WTC11 (cell line): ENCODE measurements around the gene USF3. TPM values are rescaled to one million over a fixed set of nuclear protein-coding genes. Genes with fewer than 3 reads are reported as not detected.

Experiments
- ATAC-seq: fragments of 200-7000 bp; cut with Tn5 transposase; 2 replicates; pipeline ENCODE4 v1.10.0; 2021; ENCODE audit warnings: mild to moderate bottlenecking, moderate library complexity
- CTCF ChIA-PET: fragments of 300-600 bp; sonication (Branson Sonifier 250); formaldehyde crosslinking; loops from one replicate; lab custom pipeline; 2021; ENCODE audit warnings: antibody characterized with exemption; lab: Charles Lee
- POLR2A ChIA-PET: fragments of 350-600 bp; sonication (Branson Sonifier 250); formaldehyde crosslinking; loops from one replicate; lab custom pipeline; 2021; ENCODE audit warnings: antibody characterized with exemption; lab: Charles Lee
- DNase-seq: peaks from one replicate; pipeline ENCODE4 v3.0.0; 2021; ENCODE audit warnings: low spot score
- H3K27ac Mint-ChIP-seq: 2 replicates; pipeline ENCODE4 v1.8.0; 2021; ENCODE audit warnings: mixed read lengths
- H3K27me3 Mint-ChIP-seq: 2 replicates; pipeline ENCODE4 v1.8.0; 2021; ENCODE audit warnings: low read depth, mild to moderate bottlenecking, moderate library complexity, mixed read lengths
- H3K36me3 Mint-ChIP-seq: 2 replicates; pipeline ENCODE4 v1.8.0; 2021; ENCODE audit warnings: mixed read lengths
- H3K4me1 Mint-ChIP-seq: 2 replicates; pipeline ENCODE4 v1.8.0; 2022; ENCODE audit warnings: mixed read lengths
- H3K4me3 Mint-ChIP-seq: 2 replicates; pipeline ENCODE4 v1.8.0; 2021; ENCODE audit warnings: mild to moderate bottlenecking, moderate library complexity, mixed read lengths
- H3K9me3 Mint-ChIP-seq: 2 replicates; pipeline ENCODE4 v1.8.0; 2021; ENCODE audit warnings: mixed read lengths
- CBFB ChIP-seq: sonication (generic); formaldehyde crosslinking; IDR thresholded peaks from 2 replicates; pipeline ENCODE4 v1.8.1; 2022; ENCODE audit warnings: mild to moderate bottlenecking, low read depth, missing genetic modification reagents
- CREB1 ChIP-seq: sonication (generic); formaldehyde crosslinking; IDR thresholded peaks from 2 replicates; pipeline ENCODE4 v1.8.0; 2023; ENCODE audit warnings: mild to moderate bottlenecking, missing genetic modification reagents
- ELF4 ChIP-seq: sonication (generic); formaldehyde crosslinking; IDR thresholded peaks from 2 replicates; pipeline ENCODE4 v1.8.1; 2022; ENCODE audit warnings: low read depth, mild to moderate bottlenecking, moderate library complexity, missing genetic modification reagents
- ERG ChIP-seq: fragments of 250-450 bp; sonication (Bioruptor Pico); IDR thresholded peaks from 2 replicates; pipeline ENCODE4 v1.8.0; 2021; ENCODE audit warnings: mild to moderate bottlenecking
- ETV6 ChIP-seq: sonication (generic); formaldehyde crosslinking; IDR thresholded peaks from 2 replicates; pipeline ENCODE4 v1.8.1; 2022; ENCODE audit warnings: mild to moderate bottlenecking, missing genetic modification reagents
- FOXP1 ChIP-seq: sonication (generic); formaldehyde crosslinking; IDR thresholded peaks from 2 replicates; pipeline ENCODE4 v1.8.0; 2022; ENCODE audit warnings: missing genetic modification reagents, mild to moderate bottlenecking, moderate library complexity, borderline replicate concordance
- GABPB1 ChIP-seq: sonication (generic); formaldehyde crosslinking; IDR thresholded peaks from 2 replicates; pipeline ENCODE4 v1.8.1; 2023; ENCODE audit warnings: mild to moderate bottlenecking, missing genetic modification reagents
- GRHL2 ChIP-seq: fragments of 250-450 bp; sonication (Bioruptor Pico); IDR thresholded peaks from 2 replicates; pipeline ENCODE4 v1.8.0; 2022; ENCODE audit warnings: mild to moderate bottlenecking, moderate library complexity; ENCODE audit not compliant: insufficient replicate concordance, severe bottlenecking
- MLX ChIP-seq: sonication (generic); formaldehyde crosslinking; IDR thresholded peaks from 2 replicates; pipeline ENCODE4 v1.8.1; 2023; ENCODE audit warnings: mild to moderate bottlenecking, missing genetic modification reagents, moderate library complexity
- MXD4 ChIP-seq: fragments of 250-450 bp; sonication (Bioruptor Pico); IDR thresholded peaks from 2 replicates; pipeline ENCODE4 v1.8.0; 2021; ENCODE audit warnings: mild to moderate bottlenecking, moderate library complexity, borderline replicate concordance
- NFE2L1 ChIP-seq: sonication (generic); formaldehyde crosslinking; IDR thresholded peaks from 2 replicates; pipeline ENCODE4 v1.8.1; 2023; ENCODE audit warnings: missing genetic modification reagents
- TCF7 ChIP-seq: sonication (generic); formaldehyde crosslinking; IDR thresholded peaks from 2 replicates; pipeline ENCODE4 v1.8.0; 2022; ENCODE audit warnings: mild to moderate bottlenecking, low read depth, missing genetic modification reagents, moderate library complexity
- TP53 ChIP-seq: sonication (generic); formaldehyde crosslinking; IDR thresholded peaks from 2 replicates; pipeline ENCODE4 v1.8.1; 2023; ENCODE audit warnings: mild to moderate bottlenecking, missing genetic modification reagents
- USF2 ChIP-seq: sonication (generic); formaldehyde crosslinking; IDR thresholded peaks from 2 replicates; pipeline ENCODE4 v1.8.1; 2023; ENCODE audit warnings: mild to moderate bottlenecking, missing genetic modification reagents, moderate library complexity
- ZBTB43 ChIP-seq: sonication (generic); formaldehyde crosslinking; IDR thresholded peaks from 2 replicates; pipeline ENCODE4 v1.8.1; 2023; ENCODE audit warnings: mild to moderate bottlenecking, missing genetic modification reagents
- ZNF219 ChIP-seq: sonication (generic); formaldehyde crosslinking; IDR thresholded peaks from 2 replicates; pipeline ENCODE4 v1.8.0; 2023; ENCODE audit warnings: missing genetic modification reagents, mild to moderate bottlenecking, borderline replicate concordance
- ZNF512 ChIP-seq: sonication (generic); formaldehyde crosslinking; IDR thresholded peaks from 2 replicates; pipeline ENCODE4 v1.8.1; 2022; ENCODE audit warnings: missing genetic modification reagents, borderline replicate concordance
- ZNF671 ChIP-seq: fragments of 250-450 bp; sonication (Bioruptor Pico); IDR thresholded peaks from 2 replicates; pipeline ENCODE4 v1.8.0; 2021; ENCODE audit warnings: mild to moderate bottlenecking
- total RNA-seq: library from RNA; stranded (reverse); gene quantifications from 3 replicates; pipeline ENCODE4 v1.2.3, GENCODE V29; 2021
- TF ChIP-seq, protein P1 (sequence below): sonication (generic); formaldehyde crosslinking; IDR thresholded peaks from 2 replicates; pipeline ENCODE4 v1.8.1; 2022; ENCODE audit warnings: low read depth, missing genetic modification reagents, borderline replicate concordance
- TF ChIP-seq, protein P2 (sequence below): sonication (generic); formaldehyde crosslinking; IDR thresholded peaks from 2 replicates; pipeline ENCODE4 v1.8.1; 2023; ENCODE audit warnings: mild to moderate bottlenecking, moderate library complexity, missing genetic modification reagents
- TF ChIP-seq, protein P3 (sequence below): sonication (generic); formaldehyde crosslinking; IDR thresholded peaks from 2 replicates; pipeline ENCODE4 v1.8.0; 2023; ENCODE audit warnings: mild to moderate bottlenecking, missing genetic modification reagents

The USF3 gene
- total RNA-seq, 1 experiment from 2014 or later: 16.4 TPM

DNA sequence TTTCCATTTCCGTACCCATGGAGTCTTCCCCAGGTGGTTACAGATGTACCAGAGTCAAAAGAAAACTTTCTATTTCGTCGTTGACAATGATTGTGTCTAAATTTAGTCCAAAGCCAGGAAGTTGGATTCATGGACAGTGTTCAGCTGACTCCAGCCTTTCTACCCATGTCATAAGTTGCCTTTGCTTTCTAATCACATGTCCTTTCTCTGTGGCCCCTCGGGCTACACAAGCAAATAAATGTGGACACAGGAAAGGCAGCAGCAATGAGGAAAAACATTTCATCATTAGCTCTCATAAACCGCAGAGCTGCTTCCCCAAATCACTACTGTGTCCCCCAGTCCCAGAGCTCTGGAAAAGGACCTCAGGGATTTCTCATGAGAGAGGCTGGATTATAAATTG lies 82.0 kb downstream of the USF3 start (continued):
- TF ChIP-seq ZBTB43: no peak
- no peak for TF ChIP-seq ETV6 (CRISPR knock-in tag)

DNA sequence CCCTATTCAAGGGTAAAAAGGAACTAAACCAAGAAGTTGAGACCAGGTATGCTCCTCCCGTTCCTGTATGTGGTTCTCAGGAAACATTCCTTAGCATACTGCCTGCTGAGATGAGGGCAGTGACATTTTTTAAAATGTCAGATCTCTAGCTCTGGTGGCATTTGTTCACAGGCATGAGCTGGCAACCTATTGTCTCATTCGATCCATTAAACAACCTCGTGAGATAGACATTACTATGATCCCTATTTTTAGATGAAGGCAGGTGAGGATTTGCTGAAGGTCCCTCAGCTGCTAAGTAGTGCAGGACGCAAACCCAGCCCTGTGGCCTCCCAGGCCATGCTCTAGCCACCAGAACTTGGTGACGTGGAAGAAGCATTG lies 89.2 kb downstream of the USF3 start:
- DNase-seq (no peak), ATAC-seq (peak; percentile 35)
- CTCF ChIA-PET: no interaction called here
- TF ChIP-seq TP53: no peak
- no peak for TF ChIP-seq FOXP1 (CRISPR knock-in tag)
- TF ChIP-seq ERG (CRISPR knock-in tag): no peak
- no peak for TF ChIP-seq USF2 (CRISPR knock-in tag)
- TF ChIP-seq, protein P1, sequence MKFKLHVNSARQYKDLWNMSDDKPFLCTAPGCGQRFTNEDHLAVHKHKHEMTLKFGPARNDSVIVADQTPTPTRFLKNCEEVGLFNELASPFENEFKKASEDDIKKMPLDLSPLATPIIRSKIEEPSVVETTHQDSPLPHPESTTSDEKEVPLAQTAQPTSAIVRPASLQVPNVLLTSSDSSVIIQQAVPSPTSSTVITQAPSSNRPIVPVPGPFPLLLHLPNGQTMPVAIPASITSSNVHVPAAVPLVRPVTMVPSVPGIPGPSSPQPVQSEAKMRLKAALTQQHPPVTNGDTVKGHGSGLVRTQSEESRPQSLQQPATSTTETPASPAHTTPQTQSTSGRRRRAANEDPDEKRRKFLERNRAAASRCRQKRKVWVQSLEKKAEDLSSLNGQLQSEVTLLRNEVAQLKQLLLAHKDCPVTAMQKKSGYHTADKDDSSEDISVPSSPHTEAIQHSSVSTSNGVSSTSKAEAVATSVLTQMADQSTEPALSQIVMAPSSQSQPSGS: no peak
- no peak for TF ChIP-seq CBFB
- TF ChIP-seq ZNF671 (CRISPR knock-in tag): no peak
- no peak for TF ChIP-seq ZNF512
- TF ChIP-seq MXD4 (CRISPR knock-in tag): no peak
- TF ChIP-seq NFE2L1 (CRISPR knock-in tag): no peak
- no peak for TF ChIP-seq GRHL2 (CRISPR knock-in tag)
- TF ChIP-seq GABPB1 (CRISPR knock-in tag): no peak
- TF ChIP-seq TCF7: no peak
- no peak for TF ChIP-seq CREB1
- TF ChIP-seq, protein P2, sequence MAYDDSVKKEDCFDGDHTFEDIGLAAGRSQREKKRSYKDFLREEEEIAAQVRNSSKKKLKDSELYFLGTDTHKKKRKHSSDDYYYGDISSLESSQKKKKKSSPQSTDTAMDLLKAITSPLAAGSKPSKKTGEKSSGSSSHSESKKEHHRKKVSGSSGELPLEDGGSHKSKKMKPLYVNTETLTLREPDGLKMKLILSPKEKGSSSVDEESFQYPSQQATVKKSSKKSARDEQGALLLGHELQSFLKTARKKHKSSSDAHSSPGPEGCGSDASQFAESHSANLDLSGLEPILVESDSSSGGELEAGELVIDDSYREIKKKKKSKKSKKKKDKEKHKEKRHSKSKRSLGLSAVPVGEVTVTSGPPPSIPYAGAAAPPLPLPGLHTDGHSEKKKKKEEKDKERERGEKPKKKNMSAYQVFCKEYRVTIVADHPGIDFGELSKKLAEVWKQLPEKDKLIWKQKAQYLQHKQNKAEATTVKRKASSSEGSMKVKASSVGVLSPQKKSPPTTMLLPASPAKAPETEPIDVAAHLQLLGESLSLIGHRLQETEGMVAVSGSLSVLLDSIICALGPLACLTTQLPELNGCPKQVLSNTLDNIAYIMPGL: no peak
- TF ChIP-seq ZNF219 (CRISPR knock-in tag): no peak
- no peak for TF ChIP-seq ELF4 (CRISPR knock-in tag)
- no peak for TF ChIP-seq MLX (CRISPR knock-in tag)
- TF ChIP-seq, protein P3, sequence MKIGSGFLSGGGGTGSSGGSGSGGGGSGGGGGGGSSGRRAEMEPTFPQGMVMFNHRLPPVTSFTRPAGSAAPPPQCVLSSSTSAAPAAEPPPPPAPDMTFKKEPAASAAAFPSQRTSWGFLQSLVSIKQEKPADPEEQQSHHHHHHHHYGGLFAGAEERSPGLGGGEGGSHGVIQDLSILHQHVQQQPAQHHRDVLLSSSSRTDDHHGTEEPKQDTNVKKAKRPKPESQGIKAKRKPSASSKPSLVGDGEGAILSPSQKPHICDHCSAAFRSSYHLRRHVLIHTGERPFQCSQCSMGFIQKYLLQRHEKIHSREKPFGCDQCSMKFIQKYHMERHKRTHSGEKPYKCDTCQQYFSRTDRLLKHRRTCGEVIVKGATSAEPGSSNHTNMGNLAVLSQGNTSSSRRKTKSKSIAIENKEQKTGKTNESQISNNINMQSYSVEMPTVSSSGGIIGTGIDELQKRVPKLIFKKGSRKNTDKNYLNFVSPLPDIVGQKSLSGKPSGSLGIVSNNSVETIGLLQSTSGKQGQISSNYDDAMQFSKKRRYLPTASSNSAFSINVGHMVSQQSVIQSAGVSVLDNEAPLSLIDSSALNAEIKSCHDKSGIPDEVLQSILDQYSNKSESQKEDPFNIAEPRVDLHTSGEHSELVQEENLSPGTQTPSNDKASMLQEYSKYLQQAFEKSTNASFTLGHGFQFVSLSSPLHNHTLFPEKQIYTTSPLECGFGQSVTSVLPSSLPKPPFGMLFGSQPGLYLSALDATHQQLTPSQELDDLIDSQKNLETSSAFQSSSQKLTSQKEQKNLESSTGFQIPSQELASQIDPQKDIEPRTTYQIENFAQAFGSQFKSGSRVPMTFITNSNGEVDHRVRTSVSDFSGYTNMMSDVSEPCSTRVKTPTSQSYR (CRISPR knock-in tag): no peak
- Mint-ChIP-seq H3K9me3 (no peaks in the 10 kb centered on the region), H3K27ac (peak overlapping the region; percentile 75), H3K36me3 (no peaks in the 10 kb centered on the region), H3K4me1 (peaks cover 34% of the 10 kb centered on the region), H3K4me3 (peak overlapping the region; percentile 14; the same call in 1 of the 2 replicates), H3K27me3 (no peaks in the 10 kb centered on the region)
- POLR2A ChIA-PET: no interaction called here
